ENCODE data around the gene USP1.

The USP1 gene

GRCh38 chr1:62436466-62437272, at the start of gene USP1:
USP1 (plus strand) TSS chr1:62437049; CDS start chr1:62439868, 2,819 bp downstream.
- DNase-seq, result peak; percentile 100

- DNase-seq, result no peak
These were observed 47.3 kb upstream of the USP1 start for GRCh38 chr1:62389531-62389930.

- DNase-seq, result no peak
These were observed 46.8 kb upstream of the USP1 start for GRCh38 chr1:62390071-62390470.

GRCh38 chr1:62391369-62391971, 45.4 kb upstream of the USP1 start:
- peak; percentile 5 for DNase-seq

- DNase-seq, result no peak
These were observed 43.9 kb upstream of the USP1 start for GRCh38 chr1:62392951-62393350.

GRCh38 chr1:62394646-62395045, 42.2 kb upstream of the USP1 start:
- DNase-seq, result no peak

- DNase-seq, result no peak
These were observed 41.6 kb upstream of the USP1 start for GRCh38 chr1:62395291-62395690.

GRCh38 chr1:62396871-62397270, 40.0 kb upstream of the USP1 start:
- no peak for DNase-seq

- DNase-seq, result no peak
These were observed 39.5 kb upstream of the USP1 start for GRCh38 chr1:62397301-62397700.

- peak; percentile 69 for DNase-seq
These were observed 38.5 kb upstream of the USP1 start for GRCh38 chr1:62398377-62398776.

- no peak for DNase-seq
These were observed 35.7 kb upstream of the USP1 start for GRCh38 chr1:62401034-62401760.

- DNase-seq, result no peak
These were observed 31.6 kb upstream of the USP1 start for GRCh38 chr1:62405247-62405646.

GRCh38 chr1:62406576-62406975, 30.3 kb upstream of the USP1 start:
- DNase-seq, result no peak

- peak; percentile 31 for DNase-seq
These were observed 29.3 kb upstream of the USP1 start for GRCh38 chr1:62407398-62408009.

- no peak for DNase-seq
These were observed 21.2 kb upstream of the USP1 start for GRCh38 chr1:62415687-62416086.

GRCh38 chr1:62417351-62417999, 19.4 kb upstream of the USP1 start:
- DNase-seq, result no peak

GRCh38 chr1:62420214-62420613, 16.6 kb upstream of the USP1 start:
- DNase-seq, result no peak

GRCh38 chr1:62423580-62424242, 13.1 kb upstream of the USP1 start:
- DNase-seq, result no peak

- no peak for DNase-seq
These were observed 12.4 kb upstream of the USP1 start for GRCh38 chr1:62424411-62424810.

GRCh38 chr1:62425041-62425440, 11.8 kb upstream of the USP1 start:
- no peak for DNase-seq

- no peak for DNase-seq
These were observed 10.6 kb upstream of the USP1 start for GRCh38 chr1:62426237-62426636.

- no peak for DNase-seq
These were observed 10.1 kb upstream of the USP1 start for GRCh38 chr1:62426794-62427193.

All from HCEC 1CT (cell line).